Activated CD4-positive, alpha-beta T cell treated with anti-CD3 and anti-CD28 coated beads, Interleukin-2, Interleukin-6, amounts not matched to agents 100 ng/mL and 50 ng/mL, durations not matched to agents 16 hours and 8 hours (primary cell): ENCODE measurements around the gene ACTL6B.
"Not testable (repeated sequence)": the region's sequence is repeated elsewhere in the genome, so short reads cannot be mapped to it uniquely, and the experiment has no call there.

Source experiments
- DNase-seq: peaks from one replicate; pipeline ENCODE4 v3.0.0-alpha.2; 2020

ACTL6B gene

GRCh38 chr7:100655908-100656674, at the start of gene ACTL6B:
ACTL6B (minus strand) TSS chr7:100656448; CDS start chr7:100656354, 94 bp downstream.
- DNase-seq: peak; percentile 62

- DNase-seq: peak; percentile 90
Measured at GRCh38 chr7:100705320-100705752, 49.1 kb upstream of the ACTL6B start.

GRCh38 chr7:100701089-100701488, 44.8 kb upstream of the ACTL6B start:
- DNase-seq: not testable (repeated sequence)

- DNase-seq: no peak
Measured at GRCh38 chr7:100699018-100699417, 42.8 kb upstream of the ACTL6B start.

- DNase-seq: no peak
Measured at GRCh38 chr7:100696123-100696521, 39.9 kb upstream of the ACTL6B start.

- peak; percentile 79 for DNase-seq
Measured at GRCh38 chr7:100694098-100694745, 38.0 kb upstream of the ACTL6B start, which contains the start of gene GIGYF1. GIGYF1 (minus strand) TSS chr7:100694250; CDS start chr7:100688238, 6,012 bp downstream.

- no peak for DNase-seq
Measured at GRCh38 chr7:100693312-100694097, 37.3 kb upstream of the ACTL6B start.

- DNase-seq: no peak
Measured at GRCh38 chr7:100692578-100692961, 36.3 kb upstream of the ACTL6B start.

- peak; percentile 92 for DNase-seq
Measured at GRCh38 chr7:100691676-100692577, 35.7 kb upstream of the ACTL6B start.

- no peak for DNase-seq
Measured at GRCh38 chr7:100689230-100690135, 33.2 kb upstream of the ACTL6B start.

- DNase-seq: no peak
Measured at GRCh38 chr7:100688326-100688860, 32.1 kb upstream of the ACTL6B start.

GRCh38 chr7:100687751-100688300, 31.6 kb upstream of the ACTL6B start:
- DNase-seq: no peak

GRCh38 chr7:100687261-100687660, 31.0 kb upstream of the ACTL6B start:
- DNase-seq: no peak

GRCh38 chr7:100686822-100687211, 30.6 kb upstream of the ACTL6B start:
- DNase-seq: no peak

GRCh38 chr7:100686201-100686821, 30.1 kb upstream of the ACTL6B start:
- no peak for DNase-seq

- no peak for DNase-seq
Measured at GRCh38 chr7:100685631-100686145, 29.4 kb upstream of the ACTL6B start.

GRCh38 chr7:100685049-100685605, 28.9 kb upstream of the ACTL6B start:
- DNase-seq: no peak

- DNase-seq: no peak
Measured at GRCh38 chr7:100684534-100685042, 28.3 kb upstream of the ACTL6B start.
